Activated CD4-positive, alpha-beta T cell treated with anti-CD3 and anti-CD28 coated beads for 4 hours (primary cell): Measurements from ENCODE around the gene CBX3.
"Not testable (repeated sequence)": the region's sequence is repeated elsewhere in the genome, so short reads cannot be mapped to it uniquely, and the experiment has no call there.

Experiments used
- DNase-seq, 2 donors: peaks; one replicate each; pipeline ENCODE4 v3.0.0-alpha.2; 2020

The CBX3 gene

GRCh38 chr7:26171601-26172000, 29.9 kb upstream of the CBX3 start:
- DNase-seq = no peak

DNA sequence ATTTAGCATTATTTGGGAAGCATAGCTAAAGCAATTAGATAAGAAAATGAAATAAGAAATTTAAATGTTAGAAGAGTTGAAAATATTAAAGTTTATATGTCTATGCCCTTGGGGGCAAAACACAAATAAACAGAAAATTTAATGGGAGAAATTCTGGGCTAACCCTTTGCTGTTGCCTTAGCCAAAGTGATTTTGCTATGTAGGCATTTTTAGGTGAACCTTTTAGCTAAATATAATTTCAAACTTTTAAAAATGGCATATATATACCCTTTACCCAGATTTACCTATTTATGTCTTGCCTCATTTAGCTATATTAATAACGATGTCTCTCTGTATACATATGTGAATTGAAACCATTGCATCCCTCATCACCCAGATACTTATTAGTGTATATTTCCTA, 29.5 kb upstream of the CBX3 start:
- DNase-seq = no peak

DNA sequence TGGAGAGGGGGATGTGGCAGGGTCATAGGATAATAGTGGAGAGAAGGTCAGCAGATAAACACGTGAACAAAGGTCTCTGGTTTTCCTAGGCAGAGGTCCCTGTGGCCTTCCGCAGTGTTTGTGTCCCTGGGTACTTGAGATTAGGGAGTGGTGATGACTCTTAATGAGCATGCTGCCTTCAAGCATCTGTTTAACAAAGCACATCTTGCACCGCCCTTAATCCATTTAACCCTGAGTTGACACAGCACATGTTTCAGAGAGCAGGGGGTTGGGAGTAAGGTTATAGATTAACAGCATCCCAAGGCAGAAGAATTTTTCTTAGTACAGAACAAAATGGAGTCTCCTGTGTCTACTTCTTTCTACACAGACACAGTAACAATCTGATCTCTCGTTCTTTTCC, 25.6 kb upstream of the CBX3 start:
- not testable (repeated sequence) for DNase-seq

DNA sequence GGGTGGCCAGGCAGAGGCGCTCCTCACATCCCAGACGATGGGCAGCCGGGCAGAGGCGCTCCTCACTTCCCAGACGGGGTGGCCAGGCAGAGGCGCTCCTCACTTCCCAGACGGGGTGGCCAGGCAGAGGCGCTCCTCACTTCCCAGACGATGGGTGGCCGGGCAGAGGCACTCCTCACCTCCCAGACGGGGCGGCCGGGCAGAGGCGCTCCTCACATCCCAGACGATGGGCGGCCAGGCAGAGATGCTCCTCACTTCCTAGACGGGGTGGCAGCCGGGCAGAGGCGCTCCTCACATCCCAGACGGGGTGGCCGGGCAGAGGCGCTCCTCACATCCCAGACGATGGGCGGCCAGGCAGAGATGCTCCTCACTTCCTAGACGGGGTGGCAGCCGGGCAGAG, 24.8 kb upstream of the CBX3 start:
- not testable (repeated sequence) for DNase-seq

- not testable (repeated sequence) for DNase-seq
Observed at GRCh38 chr7:26177269-26177668, 24.3 kb upstream of the CBX3 start.

DNA sequence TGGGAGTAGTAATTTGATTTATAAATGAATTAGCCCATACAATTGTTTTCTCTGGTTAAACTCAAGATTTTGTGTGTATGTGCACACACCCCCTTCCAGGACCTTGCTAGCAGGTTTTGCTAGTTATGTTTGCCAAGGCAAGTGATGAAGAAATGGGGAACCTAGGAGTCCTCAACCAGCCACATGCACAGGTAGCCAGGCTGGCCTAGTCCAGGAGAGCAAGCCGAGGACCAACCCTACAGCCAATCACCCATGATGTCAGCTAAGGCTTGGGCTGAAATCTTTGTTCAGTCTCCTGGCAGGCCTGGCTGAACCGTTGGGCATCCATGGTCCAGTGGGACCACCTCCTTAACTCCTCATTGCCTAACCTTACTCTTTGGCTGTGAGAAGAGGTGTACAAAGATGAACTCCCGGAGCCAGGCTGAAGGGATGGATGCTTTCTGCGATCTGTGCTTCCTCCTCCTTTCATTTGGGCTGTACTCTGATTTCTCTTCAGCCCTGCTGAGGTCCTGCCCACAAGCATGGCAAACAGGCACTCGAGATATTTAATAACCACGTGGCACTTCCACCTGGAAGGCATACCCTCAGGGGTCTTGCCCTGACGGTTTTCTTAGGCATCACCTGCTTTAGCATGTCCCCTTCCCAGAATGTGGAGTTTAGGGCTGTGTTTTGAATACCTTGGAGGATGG, 23.1 kb upstream of the CBX3 start:
- DNase-seq = no peak

- no peak for DNase-seq
Observed at GRCh38 chr7:26179422-26179821, 22.1 kb upstream of the CBX3 start.

- DNase-seq = no peak
Observed at GRCh38 chr7:26179826-26180497, 21.6 kb upstream of the CBX3 start.

GRCh38 chr7:26180792-26181198, 20.8 kb upstream of the CBX3 start:
- no peak for DNase-seq

DNA sequence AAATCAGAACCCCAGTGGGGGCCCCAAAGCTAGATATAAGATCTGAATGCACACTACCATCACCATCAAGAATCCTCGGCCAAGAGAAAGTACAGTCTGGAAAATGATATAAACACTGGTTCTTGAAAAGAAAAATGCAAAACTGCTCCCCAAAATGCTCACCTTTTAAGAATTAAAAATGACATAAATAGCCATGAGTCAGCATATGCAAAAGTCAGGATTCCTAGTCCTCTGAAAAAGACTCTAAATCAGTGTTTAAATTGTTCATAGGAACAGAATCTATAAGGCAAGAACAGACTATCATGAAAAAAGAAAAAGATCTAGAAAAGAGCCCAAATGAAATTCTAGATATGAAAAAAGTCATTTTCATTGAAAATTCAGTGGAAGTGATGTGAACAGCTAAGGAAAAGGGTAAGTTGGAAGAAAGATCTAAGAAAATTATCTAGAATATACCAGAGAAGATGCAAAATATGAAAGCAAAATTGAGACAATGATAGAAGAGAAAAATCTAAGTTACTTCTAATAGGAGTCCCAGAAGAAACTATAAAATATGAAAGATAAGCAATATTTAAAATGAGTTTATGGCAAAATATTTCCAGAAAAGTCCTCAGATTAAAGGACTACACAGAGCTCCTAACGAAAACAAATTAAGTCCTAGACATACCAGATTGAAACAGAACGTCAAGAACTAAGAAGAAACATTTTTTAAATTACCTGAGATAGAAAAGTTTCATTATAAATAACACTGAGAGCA, 19.9 kb upstream of the CBX3 start:
- DNase-seq = no peak

- DNase-seq = no peak
Observed at GRCh38 chr7:26182283-26182682, 19.3 kb upstream of the CBX3 start.

DNA sequence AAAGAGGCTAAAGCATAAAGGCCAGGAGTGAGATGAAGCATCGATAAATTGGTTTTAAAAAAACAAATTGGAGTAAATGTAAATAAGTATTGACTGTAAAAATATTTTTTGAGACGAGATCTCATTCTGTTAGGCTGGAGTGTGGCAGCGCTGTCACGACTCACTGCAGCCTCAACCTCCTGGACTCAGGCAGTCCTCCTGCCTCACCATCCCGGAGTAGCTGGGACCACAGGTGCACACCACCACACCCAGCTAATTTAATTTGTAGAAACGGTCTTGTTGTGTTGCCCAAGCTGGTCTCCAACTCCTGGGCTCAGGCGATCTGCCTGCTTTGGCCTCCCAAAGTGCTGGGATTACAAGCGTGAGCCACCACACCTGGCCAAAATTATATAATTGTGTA, 18.8 kb upstream of the CBX3 start:
- no peak for DNase-seq

DNA sequence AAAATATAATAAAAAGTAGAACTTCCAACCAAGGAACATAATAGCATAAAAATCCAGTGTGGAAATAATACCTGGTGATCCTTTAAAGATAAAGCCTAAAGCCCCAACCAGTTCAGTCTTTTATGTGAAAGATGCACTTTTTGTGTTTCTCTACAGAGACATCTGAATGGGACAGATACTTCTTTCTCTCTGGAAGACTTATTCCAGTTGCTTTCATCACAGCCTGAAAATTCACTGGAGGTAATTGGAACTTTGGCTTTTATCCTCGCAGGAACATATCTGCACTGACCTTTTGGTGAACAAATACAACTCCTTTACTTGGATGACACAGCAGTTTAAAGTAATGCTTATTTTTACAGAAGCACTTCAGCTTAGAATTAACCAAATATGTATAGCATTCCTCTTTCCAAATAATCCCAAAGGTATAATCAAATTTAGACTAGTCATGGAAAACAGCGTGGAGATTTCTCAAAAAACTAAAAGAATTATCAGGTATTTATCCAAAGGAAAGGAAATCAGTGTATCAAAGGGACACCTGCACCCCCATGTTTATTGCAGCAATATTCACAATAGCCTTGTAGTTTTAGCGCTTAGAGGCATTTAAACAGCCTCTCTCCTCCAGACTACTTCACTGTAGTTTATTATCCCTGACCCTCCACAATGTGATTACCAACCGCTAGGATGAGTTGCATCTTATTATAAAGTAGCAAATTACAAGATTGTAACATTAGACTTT, 17.8 kb upstream of the CBX3 start:
- no peak for DNase-seq

- not testable (repeated sequence) for DNase-seq
Observed at GRCh38 chr7:26184281-26185101, 17.1 kb upstream of the CBX3 start.

DNA sequence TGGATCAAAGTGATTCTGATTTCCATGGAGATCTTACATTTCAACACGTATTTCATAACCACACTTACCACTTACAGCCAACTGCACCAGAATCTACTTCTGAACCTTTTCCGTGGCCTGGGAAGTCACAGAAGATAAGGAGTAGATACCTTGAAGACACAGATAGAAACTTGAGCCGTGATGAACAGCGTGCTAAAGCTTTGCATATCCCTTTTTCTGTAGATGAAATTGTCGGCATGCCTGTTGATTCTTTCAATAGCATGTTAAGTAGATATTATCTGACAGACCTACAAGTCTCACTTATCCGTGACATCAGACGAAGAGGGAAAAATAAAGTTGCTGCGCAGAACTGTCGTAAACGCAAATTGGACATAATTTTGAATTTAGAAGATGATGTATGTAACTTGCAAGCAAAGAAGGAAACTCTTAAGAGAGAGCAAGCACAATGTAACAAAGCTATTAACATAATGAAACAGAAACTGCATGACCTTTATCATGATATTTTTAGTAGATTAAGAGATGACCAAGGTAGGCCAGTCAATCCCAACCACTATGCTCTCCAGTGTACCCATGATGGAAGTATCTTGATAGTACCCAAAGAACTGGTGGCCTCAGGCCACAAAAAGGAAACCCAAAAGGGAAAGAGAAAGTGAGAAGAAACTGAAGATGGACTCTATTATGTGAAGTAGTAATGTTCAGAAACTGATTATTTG, 16.3 kb upstream of the CBX3 start:
- DNase-seq = no peak

- no peak for DNase-seq
Observed at GRCh38 chr7:26185844-26186180, 15.7 kb upstream of the CBX3 start.

- no peak for DNase-seq
Observed at GRCh38 chr7:26186364-26187311, 14.9 kb upstream of the CBX3 start.

GRCh38 chr7:26187380-26188205, 14.0 kb upstream of the CBX3 start:
- no peak for DNase-seq

DNA sequence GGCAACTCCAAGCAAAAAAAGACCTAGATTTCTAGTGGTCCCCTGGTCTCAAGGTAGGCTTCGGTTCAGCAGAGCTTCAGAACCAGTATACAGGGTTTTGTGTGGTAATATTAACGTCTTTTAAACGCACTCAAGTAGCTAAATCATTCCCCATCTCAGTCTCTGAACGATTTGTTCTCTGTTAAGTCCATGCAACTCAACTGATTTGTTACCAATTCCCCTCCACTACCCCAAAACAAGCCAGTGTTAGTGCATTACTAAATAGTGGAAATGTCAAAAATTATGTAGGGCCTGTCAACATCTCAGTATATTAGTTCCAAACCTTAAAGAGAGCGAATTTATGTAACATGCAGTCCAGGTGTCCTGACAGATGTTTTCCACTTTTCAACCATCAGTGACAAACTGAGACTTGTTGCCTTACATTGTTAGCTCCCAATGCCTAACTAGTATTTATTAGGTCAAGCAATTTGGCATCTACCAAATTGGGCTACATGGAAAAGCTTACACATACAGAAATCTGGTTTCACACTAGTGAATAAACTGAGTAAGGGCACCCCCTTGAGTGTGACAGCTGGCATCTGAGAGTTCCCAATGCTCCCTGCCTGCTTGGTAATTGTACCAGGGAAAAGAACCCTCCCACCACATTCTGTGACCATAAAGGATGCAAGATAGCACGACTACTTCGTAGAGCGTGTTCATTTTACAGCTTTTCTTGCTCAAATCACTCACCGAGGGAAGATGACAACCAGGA, 13.2 kb upstream of the CBX3 start:
- no peak for DNase-seq
